HG03060 (cell line): ENCODE data around the gene TBC1D17.

Experiments
- ATAC-seq: cut with Tn5 transposase; IDR thresholded peaks from one replicate; pipeline ENCODE4 v1.9.1; 2021; ENCODE audit warnings: low read depth, moderate number of reproducible peaks; ENCODE audit not compliant: unreplicated experiment

Gene TBC1D17

DNA sequence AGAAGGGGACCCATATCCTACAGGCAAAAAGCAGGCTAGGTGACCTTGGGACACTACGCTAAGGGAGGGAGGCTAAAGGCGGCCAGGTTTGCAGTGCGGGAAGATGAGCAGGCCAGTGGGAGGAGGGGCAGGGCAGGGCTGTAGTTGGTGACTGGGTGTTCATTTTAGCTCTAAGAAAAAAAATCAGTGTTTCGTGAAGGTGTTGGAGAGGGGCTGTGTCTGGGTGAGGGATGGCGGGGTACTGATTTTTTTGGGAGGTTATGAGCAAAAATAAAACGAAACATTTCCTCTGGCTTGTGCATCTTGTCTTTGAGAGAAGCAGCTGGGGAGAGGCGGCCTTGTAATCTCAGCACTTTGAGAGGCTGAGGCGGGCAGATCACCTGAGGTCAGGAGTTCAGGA, 56.1 kb downstream of the TBC1D17 start:
- no peak for ATAC-seq

DNA sequence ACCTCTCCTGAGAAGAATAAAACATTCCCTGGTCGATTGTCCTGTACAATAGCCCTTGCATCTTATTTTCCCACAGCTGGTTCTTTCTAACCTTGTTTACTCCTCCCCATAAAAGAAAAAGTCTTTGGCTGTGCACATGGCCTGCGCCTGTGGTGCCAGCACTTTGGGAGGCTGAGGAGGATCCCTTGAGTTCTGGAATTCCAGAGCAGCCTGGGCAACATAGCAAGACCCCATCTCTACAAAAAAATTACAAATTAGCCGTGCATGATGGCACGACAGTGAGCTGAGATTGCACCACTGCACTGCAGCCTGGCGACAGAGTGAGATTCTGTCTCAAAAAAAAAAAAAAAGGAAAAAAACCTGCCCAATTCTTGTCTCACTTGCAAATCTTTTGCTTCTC, 59.0 kb downstream of the TBC1D17 start:
- no peak for ATAC-seq

DNA sequence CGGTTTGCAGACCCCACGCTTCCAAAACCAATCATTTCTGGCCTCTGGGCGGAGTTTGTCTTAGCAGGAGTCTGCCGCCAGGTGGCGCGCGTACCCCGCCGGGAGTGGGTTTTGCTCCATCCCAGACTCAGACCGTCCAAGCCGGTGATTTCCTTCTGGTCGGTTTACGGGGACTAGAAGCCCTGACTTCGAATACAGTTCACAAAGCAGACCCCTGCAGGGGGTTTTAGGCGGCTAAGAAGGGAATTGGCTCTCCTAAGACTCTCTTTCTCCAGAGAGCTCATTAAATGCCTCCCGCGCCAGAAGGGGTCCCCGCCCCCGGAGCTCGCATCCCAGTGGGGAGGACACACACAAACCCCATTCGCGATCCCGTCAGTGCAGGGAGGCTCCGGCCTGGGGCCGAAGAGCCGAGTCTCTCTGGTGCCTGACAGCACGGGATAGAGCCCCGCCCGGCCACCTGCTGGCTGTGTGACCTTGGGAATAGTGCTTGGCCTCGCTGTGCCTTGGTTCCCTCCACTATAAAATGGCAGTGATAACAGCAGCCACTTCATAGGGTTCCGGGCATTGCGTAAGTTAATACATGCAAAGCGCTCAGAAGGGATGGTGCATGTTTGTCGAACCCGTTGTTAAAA, 60.4 kb downstream of the TBC1D17 start:
- ATAC-seq: no peak
